ENCODE results near the gene SEPTIN10.

The SEPTIN10 gene

DNA sequence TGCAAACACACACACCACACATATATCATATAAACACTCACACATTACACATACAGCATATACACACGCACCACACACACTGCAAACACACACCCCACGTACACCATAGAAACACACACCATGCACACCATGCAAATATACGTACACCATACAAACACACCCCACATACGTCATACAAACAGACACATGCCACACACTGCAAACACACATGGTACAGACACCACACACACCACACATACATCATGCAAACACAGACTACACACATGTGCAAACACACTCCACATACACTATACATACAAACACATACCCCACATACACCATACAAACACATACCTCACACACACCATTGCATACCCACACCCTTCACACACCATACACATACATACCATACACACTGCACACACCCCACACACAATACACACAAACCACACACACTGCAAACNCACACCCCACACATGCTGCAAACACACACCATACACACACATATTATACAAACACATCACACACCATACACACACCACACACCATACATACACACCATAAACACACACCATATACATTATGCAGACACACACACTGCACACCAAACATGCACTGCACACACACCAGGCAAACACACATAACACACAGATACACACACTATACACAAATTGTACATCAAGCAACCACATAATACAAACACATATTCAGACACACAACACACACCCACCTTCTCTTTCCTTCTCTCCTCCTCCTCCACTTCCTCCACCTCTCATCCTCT, 120.4 kb downstream of the SEPTIN10 start:
- H3K36me3 ChIP-seq (ENCODE audit: low read depth): no peaks in the 10 kb centered on the region
- no peaks in the 10 kb centered on the region for H3K27me3 ChIP-seq (ENCODE audit: insufficient read depth, poor library complexity, severe bottlenecking)
- DNase-seq (ENCODE audit: low spot score) (no peak), ATAC-seq (ENCODE audit: low read depth) (no peak)
- no peak overlapping the region for H3K27ac ChIP-seq (ENCODE audit: poor library complexity, severe bottlenecking)
- no peaks in the 10 kb centered on the region for H3K4me1 ChIP-seq (ENCODE audit: insufficient read depth, poor library complexity, severe bottlenecking)
- no peaks in the 10 kb centered on the region for H3K9me3 ChIP-seq (ENCODE audit: severe bottlenecking)
- TF ChIP-seq, protein P1, sequence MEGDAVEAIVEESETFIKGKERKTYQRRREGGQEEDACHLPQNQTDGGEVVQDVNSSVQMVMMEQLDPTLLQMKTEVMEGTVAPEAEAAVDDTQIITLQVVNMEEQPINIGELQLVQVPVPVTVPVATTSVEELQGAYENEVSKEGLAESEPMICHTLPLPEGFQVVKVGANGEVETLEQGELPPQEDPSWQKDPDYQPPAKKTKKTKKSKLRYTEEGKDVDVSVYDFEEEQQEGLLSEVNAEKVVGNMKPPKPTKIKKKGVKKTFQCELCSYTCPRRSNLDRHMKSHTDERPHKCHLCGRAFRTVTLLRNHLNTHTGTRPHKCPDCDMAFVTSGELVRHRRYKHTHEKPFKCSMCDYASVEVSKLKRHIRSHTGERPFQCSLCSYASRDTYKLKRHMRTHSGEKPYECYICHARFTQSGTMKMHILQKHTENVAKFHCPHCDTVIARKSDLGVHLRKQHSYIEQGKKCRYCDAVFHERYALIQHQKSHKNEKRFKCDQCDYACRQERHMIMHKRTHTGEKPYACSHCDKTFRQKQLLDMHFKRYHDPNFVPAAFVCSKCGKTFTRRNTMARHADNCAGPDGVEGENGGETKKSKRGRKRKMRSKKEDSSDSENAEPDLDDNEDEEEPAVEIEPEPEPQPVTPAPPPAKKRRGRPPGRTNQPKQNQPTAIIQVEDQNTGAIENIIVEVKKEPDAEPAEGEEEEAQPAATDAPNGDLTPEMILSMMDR (IDR thresholded peaks at IDR 0.05; ENCODE audit: poor library complexity, severe bottlenecking): no peak
- H3K4me3 ChIP-seq (ENCODE audit: severe bottlenecking): no peak overlapping the region

Data from RWPE2 (cell line).